ENCODE data around the gene LBX2.

The LBX2 gene

DNA sequence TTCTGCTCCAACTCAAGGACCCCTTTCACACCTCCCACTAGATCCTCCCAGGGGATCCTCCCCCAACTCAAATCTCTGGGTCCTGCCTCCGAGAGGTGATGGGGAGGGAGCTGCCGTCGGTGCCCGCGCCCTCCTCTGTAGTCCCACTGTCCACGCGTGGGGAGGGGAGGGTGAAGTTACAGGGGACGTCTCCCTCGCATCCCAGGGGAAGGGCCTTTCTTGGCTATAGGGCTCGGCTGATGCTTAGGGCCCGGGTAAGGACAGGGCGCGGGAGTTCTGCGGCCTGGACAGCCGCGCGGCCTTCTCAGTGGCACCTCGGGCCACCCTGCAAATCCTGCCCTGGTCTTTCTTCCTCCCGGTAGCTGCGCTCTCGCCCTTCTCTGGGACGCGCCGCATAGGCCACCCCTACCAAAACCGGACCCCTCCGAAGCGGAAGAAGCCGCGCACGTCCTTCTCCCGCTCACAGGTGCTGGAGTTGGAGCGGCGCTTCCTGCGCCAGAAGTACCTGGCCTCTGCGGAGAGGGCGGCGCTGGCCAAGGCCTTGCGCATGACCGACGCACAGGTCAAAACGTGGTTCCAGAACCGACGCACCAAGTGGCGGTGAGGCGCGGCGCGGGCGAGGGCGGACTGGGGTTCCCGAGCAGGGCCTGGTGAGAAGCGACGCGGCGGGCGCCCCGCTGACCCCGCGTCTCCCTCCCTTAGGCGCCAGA, 16.0 kb upstream of the LBX2 start:
- Histone ChIP-seq H3K36me3 (no peaks in the 10 kb centered on the region), H3K9ac (no peak overlapping the region), H3K4me3 (0 out of 2 replicates have a peak overlapping the region, but pooled peaks have one; percentile 41), H3K9me3 (peaks cover 27% of the 10 kb centered on the region; the same call in 1 of the 2 replicates), H3K27me3 (peaks cover 100% of the 10 kb centered on the region), H3K27ac (no peak overlapping the region), H3K4me1 (peaks cover 16% of the 10 kb centered on the region), H3K4me2 (peak overlapping the region; percentile 47; the same call in 1 of the 2 replicates), H4K20me1 (peaks cover 39% of the 10 kb centered on the region)
- TF ChIP-seq Cebpa-rat (IDR thresholded peaks at IDR 0.05): no peak

DNA sequence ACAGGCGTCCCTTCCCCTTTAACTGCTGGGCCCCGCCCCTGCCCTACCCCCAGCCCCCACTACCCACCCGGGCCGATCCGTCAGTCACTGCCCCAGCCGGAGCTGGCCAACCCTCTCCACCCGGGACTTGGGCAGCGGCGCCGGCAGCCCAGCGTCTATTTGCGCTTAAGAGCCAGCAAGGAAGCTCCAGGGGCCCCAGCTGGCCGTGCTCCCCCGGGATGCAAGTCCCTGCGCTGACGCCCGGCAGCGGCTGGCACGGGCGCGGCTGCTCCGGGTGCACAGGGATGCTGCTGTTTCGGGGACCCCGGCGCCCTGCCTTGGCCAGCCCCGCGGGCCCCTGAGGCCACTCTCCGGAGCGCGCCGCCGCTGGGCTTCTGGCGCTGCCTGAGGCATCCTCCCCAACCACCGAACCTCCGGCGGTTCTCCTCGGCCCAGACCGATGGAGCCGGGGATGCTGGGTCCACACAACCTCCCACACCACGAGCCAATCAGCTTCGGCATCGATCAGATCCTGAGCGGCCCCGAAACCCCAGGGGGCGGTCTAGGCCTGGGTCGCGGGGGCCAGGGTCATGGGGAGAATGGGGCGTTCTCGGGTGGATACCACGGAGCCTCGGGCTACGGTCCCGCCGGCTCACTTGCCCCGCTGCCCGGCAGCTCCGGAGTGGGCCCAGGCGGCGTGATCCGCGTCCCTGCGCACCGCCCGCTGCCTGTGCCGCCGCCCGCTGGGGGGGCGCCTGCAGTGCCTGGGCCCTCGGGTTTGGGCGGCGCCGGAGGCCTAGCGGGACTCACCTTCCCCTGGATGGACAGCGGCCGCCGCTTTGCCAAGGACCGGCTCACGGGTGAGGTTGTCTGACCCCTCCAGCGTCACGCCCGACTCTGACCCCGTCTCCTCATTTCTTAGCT, 15.2 kb upstream of the LBX2 start, which contains the start of gene TLX2:
TSS of gene TLX2 (plus strand) at position 83 of the 903 bp plus-strand sequence. CDS start at position 440, 357 bp downstream.
- no peak for TF ChIP-seq Cebpa-rat (IDR thresholded peaks at IDR 0.05)
- Histone ChIP-seq H3K36me3 (no peaks in the 10 kb centered on the region), H3K9me3 (peaks cover 27% of the 10 kb centered on the region; the same call in 1 of the 2 replicates), H3K27ac (no peak within 1 kb of the TSS), H3K4me1 (peaks cover 16% of the 10 kb centered on the region), H3K4me2 (peak within 1 kb of the TSS; percentile 47), H3K9ac (no peak within 1 kb of the TSS), H3K4me3 (peak within 1 kb of the TSS; percentile 41; the same call in 1 of the 2 replicates), H4K20me1 (peaks cover 39% of the 10 kb centered on the region), H3K27me3 (peaks cover 100% of the 10 kb centered on the region)

DNA sequence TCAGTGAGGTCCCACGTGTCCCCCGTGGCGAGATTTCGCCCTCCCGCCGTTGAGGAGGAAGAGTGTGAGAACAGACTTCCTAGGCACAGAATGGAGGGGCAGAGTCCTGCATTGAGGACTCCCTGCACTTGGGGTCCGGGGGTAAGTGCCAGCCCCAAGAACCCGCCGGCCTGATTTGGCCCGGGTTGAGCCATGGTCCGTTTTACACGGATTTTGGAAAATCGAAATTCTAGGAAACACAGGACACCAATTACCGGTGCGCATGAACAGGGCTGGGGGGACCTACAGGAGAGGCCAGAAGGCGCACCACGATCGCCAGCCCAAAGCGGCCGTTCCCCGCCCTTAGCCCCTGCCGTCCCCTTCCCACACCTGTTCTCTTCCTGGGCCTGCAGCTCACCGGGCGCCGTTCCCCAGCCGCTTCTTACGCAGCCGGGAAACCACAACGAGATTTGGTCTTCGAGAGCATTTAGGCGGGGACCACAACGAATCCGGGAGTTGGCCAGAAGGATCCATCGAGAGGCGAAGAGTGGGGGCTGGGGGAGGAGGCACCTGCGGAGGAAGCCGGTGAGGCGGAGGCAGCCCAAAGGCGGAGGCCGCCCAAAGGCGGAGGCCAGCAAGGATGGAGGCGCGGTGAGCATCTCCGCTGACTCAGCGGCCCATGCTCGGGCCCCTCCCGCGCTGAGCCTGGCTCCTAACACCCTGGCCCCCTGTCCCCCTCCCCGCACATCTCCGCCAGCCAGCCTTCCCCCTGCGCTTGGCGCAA, 14.4 kb upstream of the LBX2 start:
- Histone ChIP-seq H3K9me3 (peaks cover 27% of the 10 kb centered on the region; the same call in 1 of the 2 replicates), H3K4me1 (peaks cover 16% of the 10 kb centered on the region), H3K27ac (no peak overlapping the region), H3K9ac (no peak overlapping the region), H3K36me3 (no peaks in the 10 kb centered on the region), H3K4me3 (0 out of 2 replicates have a peak overlapping the region, but pooled peaks have one; percentile 41), H3K27me3 (peaks cover 100% of the 10 kb centered on the region), H4K20me1 (peaks cover 39% of the 10 kb centered on the region), H3K4me2 (peak overlapping the region; percentile 47)
- TF ChIP-seq Cebpa-rat (IDR thresholded peaks at IDR 0.05): no peak

GRCh38 chr2:74512744-74513604, 13.6 kb upstream of the LBX2 start:
- peaks cover 100% of the 10 kb centered on the region for H3K27me3 ChIP-seq
- no peak overlapping the region for H3K4me3 ChIP-seq
- no peak overlapping the region for H3K27ac ChIP-seq
- peaks cover 27% of the 10 kb centered on the region; the same call in 1 of the 2 replicates for H3K9me3 ChIP-seq
- no peaks in the 10 kb centered on the region for H3K36me3 ChIP-seq
- H3K9ac ChIP-seq: no peak overlapping the region
- no peak for TF ChIP-seq Cebpa-rat (IDR thresholded peaks at IDR 0.05)
- H3K4me1 ChIP-seq: peaks cover 22% of the 10 kb centered on the region
- H4K20me1 ChIP-seq: peaks cover 39% of the 10 kb centered on the region
- no peak overlapping the region for H3K4me2 ChIP-seq

- Histone ChIP-seq H4K20me1 (peaks cover 34% of the 10 kb centered on the region), H3K27me3 (peaks cover 84% of the 10 kb centered on the region), H3K27ac (no peak overlapping the region), H3K4me2 (no peak overlapping the region), H3K9ac (no peak overlapping the region), H3K4me3 (no peak overlapping the region), H3K4me1 (peaks cover 32% of the 10 kb centered on the region), H3K36me3 (no peaks in the 10 kb centered on the region), H3K9me3 (peaks cover 24% of the 10 kb centered on the region; the same call in 1 of the 2 replicates)
- no peak for TF ChIP-seq Cebpa-rat (IDR thresholded peaks at IDR 0.05)
These were observed 11.9 kb upstream of the LBX2 start for GRCh38 chr2:74511104-74511989.

DNA sequence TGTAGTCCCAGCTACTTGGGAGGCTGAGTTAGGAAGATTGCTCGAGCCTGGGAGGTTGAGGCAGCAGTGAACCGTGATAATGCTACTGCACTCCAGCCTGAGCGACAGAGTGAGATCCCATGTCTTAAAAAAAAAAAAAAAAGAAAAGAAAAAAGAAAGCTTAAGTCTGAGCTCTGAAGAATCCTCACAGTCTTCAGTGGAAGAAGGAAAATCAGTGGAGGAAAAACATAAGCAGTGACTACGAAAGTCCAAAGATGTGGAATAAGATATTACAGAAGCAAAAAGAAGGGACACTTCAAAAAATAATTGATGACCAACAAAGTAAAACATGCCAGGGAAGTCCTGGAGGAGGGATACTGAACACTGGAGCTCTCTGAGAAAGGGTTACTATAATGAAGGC, 10.9 kb upstream of the LBX2 start:
- peaks cover 43% of the 10 kb centered on the region for H3K4me1 ChIP-seq
- no peak overlapping the region for H3K27ac ChIP-seq
- peaks cover 13% of the 10 kb centered on the region; the same call in 1 of the 2 replicates for H3K9me3 ChIP-seq
- H4K20me1 ChIP-seq: peaks cover 29% of the 10 kb centered on the region
- H3K36me3 ChIP-seq: peaks cover 9% of the 10 kb centered on the region
- H3K27me3 ChIP-seq: peaks cover 81% of the 10 kb centered on the region
- no peak for TF ChIP-seq Cebpa-rat (IDR thresholded peaks at IDR 0.05)
- H3K9ac ChIP-seq: no peak overlapping the region
- H3K4me2 ChIP-seq: no peak overlapping the region
- H3K4me3 ChIP-seq: no peak overlapping the region

DNA sequence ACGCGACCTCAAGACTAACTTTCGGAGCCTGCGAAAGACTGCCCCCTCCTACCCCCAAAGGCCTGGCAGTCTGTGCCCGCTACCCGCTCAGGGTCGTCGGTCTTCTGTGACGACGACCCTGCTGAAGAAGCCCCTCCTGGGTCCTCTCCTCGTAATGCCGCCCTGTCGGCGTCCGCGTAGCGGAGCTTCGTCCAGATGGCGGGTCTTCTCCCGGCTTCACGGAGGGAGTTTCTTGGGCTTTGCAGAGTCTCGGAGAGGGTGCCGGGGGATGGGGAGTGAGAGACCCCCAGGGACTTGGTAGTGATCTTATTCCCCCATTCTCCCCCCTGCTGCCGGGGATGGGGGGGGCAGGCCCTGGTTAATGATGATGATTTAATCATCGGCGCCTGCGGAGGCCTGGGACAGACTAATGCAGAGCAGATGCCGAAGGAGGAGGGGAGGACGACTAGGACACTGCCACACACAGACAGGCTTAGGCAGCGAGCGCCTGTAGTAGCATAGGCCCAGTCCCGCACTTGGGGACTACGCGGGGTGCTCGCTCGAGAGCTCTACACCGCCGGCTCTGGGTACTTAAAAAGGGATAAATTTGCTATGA, 8.6 kb upstream of the LBX2 start:
- peaks cover 15% of the 10 kb centered on the region for H3K36me3 ChIP-seq
- 0 out of 2 replicates have a peak, but pooled peaks cover 2% of the 10 kb centered on the region for H3K9me3 ChIP-seq
- H3K4me2 ChIP-seq: peak overlapping the region; percentile 95
- H3K27me3 ChIP-seq: peaks cover 81% of the 10 kb centered on the region
- no peak for TF ChIP-seq Cebpa-rat (IDR thresholded peaks at IDR 0.05)
- H4K20me1 ChIP-seq: peaks cover 15% of the 10 kb centered on the region; the same call in 1 of the 2 replicates
- peak overlapping the region; percentile 98 for H3K9ac ChIP-seq
- peak overlapping the region; percentile 99 for H3K27ac ChIP-seq
- peaks cover 33% of the 10 kb centered on the region for H3K4me1 ChIP-seq
- H3K4me3 ChIP-seq: peak overlapping the region; percentile 82

Data from BLaER1 (cell line).